ENCODE measurements around the gene ISLR2.

- TF ChIP-seq SUZ12 (IDR thresholded peaks at IDR 0.05) (no peak), SP1 (IDR thresholded peaks at IDR 0.05) (no peak), TARDBP (IDR thresholded peaks at IDR 0.05) (no peak), FOXM1 (IDR thresholded peaks at IDR 0.05; ENCODE audit: borderline replicate concordance) (no peak), ELF4 (IDR thresholded peaks at IDR 0.05) (no peak), HDGF (IDR thresholded peaks at IDR 0.05; ENCODE audit: borderline replicate concordance) (no peak), BHLHE40 (IDR thresholded peaks at IDR 0.05; ENCODE audit: borderline replicate concordance) (no peak), ARNT (IDR thresholded peaks at IDR 0.05) (no peak), LEF1 (IDR thresholded peaks at IDR 0.05; ENCODE audit: borderline replicate concordance) (no peak)
Measured at GRCh38 chr15:74155766-74156417, 25.5 kb downstream of the ISLR2 start.
